Stimulated activated CD4-positive, alpha-beta T cell treated with anti-CD3 and anti-CD28 coated beads, Interleukin-15, amount 100 ng/mL, for 48 hours (primary cell): ENCODE measurements around the gene SV2C.

Experiments used
- DNase-seq, 2 donors: peaks; one replicate each; pipeline ENCODE4 v3.0.0-alpha.2; 2020; ENCODE audit warnings: low read depth in 2 of 2

Gene SV2C

DNA sequence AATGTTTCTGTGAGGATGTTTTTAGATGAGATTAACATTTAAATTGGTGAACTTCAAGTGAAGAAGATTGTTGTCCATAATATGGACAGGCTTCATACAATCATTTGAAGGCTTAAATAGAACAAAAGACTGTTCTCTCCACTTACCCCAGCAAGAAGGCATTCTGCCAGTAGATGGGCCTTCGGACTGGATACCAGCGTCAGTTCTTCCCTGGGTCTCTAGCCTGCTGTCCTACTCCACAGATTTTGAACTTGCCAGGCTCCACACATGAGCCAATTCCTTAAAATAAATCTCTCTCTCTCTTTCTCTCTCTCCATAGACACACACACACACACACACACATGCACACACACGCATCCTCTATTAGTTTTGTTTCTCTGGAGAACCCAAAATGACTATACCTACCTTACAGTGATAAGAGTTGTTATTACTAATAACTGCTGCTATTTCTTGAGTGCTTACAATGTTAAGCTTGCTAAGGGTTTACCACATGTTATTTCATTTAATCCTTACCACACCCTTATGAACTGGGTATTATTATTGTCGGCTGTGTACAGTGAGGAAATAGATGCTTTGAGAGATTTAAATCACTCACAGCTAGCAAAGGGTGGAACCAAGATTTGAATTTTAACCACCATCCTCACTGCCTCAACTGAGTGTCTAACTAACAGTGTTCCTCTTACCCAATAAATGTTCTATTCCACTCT lies 300.1 kb downstream of the SV2C start:
- no peak for DNase-seq

- DNase-seq, result no peak
These were observed 301.0 kb downstream of the SV2C start for GRCh38 chr5:76384189-76384588.

- DNase-seq, result no peak
These were observed 301.5 kb downstream of the SV2C start for GRCh38 chr5:76384705-76385104.

GRCh38 chr5:76385540-76385939 lies 302.4 kb downstream of the SV2C start:
- no peak for DNase-seq

- no peak for DNase-seq
These were observed 303.2 kb downstream of the SV2C start for GRCh38 chr5:76386360-76386759.

- DNase-seq, result no peak
These were observed 305.1 kb downstream of the SV2C start for GRCh38 chr5:76388236-76388635.

DNA sequence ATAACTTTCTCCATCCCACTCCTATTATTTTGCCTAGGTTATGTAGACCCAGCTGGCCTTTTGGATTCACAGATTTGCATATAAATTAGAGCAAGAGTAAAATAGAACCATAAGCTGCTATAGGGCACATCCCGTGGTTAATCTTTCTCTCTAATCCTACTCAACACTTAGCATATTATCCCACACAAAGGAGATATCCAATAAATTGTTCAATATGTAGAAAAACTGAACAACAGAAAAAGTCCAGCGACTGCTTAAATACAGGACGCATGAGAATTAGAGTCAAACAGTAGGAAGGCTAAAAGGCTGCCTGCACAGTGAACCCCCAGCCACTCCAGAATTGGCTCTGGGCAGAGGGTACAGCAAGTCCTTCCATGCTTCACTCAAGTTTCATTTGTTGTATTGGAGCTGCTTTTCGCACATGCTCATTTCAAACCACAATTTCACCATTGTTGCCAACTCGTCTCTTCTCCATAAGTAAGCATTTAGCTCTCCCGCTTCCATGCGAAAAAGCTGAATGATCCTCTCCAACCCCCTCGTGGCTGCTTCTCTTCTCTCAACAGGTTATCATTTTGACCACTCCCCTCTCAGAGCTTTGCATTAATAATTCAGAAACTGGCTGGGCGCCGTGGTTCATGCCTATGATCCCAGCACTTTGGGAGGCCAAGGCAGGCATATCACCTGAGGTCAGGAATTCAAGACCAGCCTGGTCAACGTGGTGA lies 305.8 kb downstream of the SV2C start:
- no peak for DNase-seq

GRCh38 chr5:76389513-76390154 lies 306.5 kb downstream of the SV2C start:
- DNase-seq, result no peak

DNA sequence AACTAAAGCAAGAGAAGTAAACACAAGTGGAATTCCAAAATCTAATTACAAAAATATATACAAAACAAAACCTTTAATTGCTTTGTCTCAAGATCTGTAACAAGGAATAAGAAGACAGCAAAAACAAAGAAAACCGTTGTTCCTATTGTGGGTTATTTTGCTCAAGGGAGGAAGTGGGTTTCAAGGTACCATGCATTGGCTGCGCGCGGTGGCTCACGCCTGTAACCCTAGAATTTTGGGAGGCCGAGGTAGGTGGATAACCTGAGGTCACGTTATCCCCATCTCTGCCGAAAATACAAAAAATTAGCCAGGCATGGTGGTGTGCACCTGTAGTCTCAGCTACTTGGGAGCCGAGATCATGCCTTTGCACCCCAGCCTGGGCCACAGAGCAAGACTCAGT lies 307.8 kb downstream of the SV2C start:
- DNase-seq, result no peak

DNA sequence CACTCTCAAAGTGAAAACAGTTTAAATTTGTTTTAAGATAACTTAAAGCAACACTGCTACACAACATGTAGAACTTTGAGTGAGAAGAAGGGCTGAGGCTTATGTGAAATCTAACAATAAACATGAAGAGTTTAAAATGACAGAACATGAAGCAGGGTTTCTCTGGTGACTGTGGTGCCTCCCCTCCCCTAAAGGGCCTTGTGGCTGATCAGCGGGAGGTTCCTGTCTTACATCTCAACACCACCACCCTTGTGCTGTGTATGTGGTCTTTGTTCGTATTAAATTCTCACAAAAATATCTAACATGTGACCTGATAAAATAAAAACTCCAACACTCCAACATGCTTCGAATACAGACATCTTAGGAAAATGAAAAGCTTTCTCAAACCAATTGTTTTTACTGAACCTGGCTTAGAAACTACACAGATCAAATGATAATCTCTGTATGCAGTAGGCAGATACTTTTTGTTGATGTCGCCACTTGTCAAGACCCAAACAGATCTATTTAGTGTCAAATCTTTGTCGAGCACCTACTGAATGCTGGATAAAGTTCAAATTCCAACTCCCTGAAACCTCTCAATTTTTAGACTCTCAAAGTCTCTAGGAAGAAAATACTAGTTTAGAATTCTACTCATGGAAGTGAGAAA lies 310.0 kb downstream of the SV2C start:
- DNase-seq, result no peak

- DNase-seq, result no peak
These were observed 314.0 kb downstream of the SV2C start for GRCh38 chr5:76397200-76397599.

- no peak for DNase-seq
These were observed 316.1 kb downstream of the SV2C start for GRCh38 chr5:76399268-76399667.

DNA sequence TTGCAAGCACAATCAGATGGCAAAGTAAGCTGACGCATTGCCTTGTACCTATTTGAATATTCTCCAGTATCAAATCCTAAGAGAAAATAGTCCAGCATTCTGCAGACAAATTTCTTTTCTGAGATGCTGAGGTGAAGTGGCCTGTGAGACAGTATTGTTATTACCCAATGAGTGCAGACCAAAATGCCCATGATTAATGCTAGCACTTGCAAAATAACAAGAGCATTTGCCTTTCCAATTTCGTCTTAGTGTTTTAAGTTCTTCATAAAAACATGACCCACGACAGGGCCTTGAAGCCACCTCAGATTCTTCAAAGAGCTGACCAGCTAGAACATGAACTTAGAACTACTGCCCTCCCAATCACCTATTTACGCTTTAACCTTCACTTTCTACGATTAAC lies 317.3 kb downstream of the SV2C start:
- DNase-seq, result no peak

DNA sequence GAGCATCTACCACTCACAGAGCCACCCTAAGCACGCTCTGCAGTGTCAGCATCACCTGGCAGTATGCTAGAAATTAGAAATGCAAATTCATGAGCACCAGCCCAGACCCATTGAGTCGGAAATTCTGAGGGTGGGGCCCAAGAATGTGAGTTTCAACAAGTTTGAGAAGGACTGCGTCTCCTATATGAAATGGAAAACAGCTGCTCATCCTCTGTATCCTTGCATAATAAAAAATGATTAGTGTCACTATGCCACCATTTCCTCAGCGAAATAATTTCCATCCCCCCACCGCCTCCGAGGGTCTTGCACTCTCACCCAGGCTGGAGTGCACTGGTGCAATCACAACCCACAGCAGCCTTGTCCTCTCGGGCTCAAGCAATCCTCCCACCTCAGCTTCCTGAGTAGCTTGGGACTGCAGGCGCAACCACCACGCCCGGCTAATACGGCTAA lies 318.6 kb downstream of the SV2C start:
- DNase-seq, result peak; percentile 17 to 39

- peak; percentile 81 to 85 for DNase-seq
These were observed 319.2 kb downstream of the SV2C start for GRCh38 chr5:76402251-76402885.

DNA sequence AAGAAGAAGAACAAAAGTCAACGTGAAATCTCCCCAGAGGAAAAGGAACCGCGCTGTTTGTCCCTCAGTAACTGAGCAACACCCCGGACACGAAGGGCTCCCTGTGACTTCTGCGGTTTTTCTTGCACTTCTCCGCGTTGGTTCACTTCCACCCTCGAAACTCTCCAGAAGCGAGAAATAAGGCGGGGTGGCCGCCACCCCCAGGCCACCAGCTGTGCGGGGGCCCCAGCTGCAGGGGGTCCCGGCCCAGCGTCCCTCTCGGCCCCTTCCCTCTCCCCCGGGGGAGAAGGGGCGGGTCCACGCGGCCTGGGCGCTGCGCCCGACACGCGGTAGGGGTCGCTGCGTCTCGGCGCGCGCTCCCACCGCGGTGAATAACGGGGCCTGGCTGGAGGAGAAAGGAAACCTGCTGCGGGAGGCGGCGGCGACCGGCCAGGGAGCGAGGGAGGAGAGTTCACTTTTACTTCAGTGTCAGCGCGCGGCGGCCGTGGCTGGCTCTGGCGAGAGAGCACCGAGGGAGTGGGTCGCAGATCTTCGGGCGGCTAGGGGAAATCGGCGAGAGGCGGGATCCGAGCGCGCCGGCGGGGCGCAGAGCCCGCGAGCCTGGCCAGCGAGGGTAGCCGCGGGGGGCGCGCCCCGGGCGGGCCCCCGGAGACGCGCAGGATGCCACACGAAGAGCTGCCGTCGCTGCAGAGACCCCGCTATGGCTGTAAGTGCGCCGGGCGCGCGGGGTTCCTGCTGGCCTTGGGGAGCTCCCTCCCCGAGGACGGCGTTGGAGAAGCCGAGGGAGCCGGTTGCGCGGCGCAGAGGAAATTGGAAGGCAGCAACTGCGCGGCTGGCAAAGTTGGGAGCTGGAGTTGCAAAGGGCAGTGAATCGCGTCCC lies 319.9 kb downstream of the SV2C start, which contains the start of gene IQGAP2:
Gene IQGAP2, plus strand, starts transcription at position 400 of the 880 bp plus-strand sequence. Its CDS starts 261 bp downstream, at position 661.
- DNase-seq, result peak; percentile 69 to 72
